PC-3 (cell line): Measurements from ENCODE around the gene CDK5RAP2.

Source experiments
- CTCF ChIP-seq: fragments of 300-600 bp; sonication (generic); conservative IDR thresholded peaks from 2 replicates; pipeline ENCODE4 v1.5.1; 2017; ENCODE audit warnings: antibody characterized with exemption, low read depth, mild to moderate bottlenecking, low read length
- EZH2 ChIP-seq: fragments of 300-600 bp; sonication (generic); IDR thresholded peaks from one replicate; pipeline ENCODE4 v1.6.1; 2017; ENCODE audit warnings: antibody characterized with exemption, mild to moderate bottlenecking, low read length; ENCODE audit not compliant: unreplicated experiment
- EZH2phosphoT487 ChIP-seq: fragments of 300-600 bp; sonication (generic); IDR thresholded peaks from 2 replicates; pipeline ENCODE4 v1.6.1; 2018; ENCODE audit warnings: mild to moderate bottlenecking, antibody characterized with exemption, low read length, borderline replicate concordance

- no peak for TF ChIP-seq CTCF
- no peak for TF ChIP-seq EZH2phosphoT487
- TF ChIP-seq EZH2 = no peak
Measured at GRCh38 chr9:120403543-120403856, 176.5 kb downstream of the CDK5RAP2 start.
